Measurements from ENCODE around the gene SAMHD1.
"Not testable (repeated sequence)": the region's sequence is repeated elsewhere in the genome, so short reads cannot be mapped to it uniquely, and the experiment has no call there.

Gene SAMHD1

DNA sequence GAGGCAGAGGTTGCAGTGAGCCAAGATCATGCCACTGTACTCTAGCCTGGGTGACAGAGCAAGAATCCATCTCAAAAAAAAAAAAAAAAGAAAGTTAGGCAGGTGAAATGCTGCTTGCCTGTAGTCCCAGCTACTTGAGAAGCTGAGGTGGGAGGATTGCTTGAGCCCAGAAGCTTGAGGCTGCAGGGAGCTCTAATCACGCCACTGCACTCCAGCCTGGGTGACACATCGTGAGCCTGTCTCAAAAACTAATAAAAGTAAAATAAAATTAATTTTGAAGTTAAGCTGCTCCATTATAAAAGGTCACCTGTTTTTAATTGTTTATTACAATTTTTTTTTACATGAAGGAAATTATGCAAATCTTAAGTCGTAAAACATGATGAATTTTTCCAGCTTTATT lies 23.2 kb upstream of the SAMHD1 start:
- Histone ChIP-seq H3K36me3 (ENCODE audit: control insufficient read depth in 2 of 2, insufficient read depth in 2 of 2, low read length in 2 of 2) (no peaks in the 10 kb centered on the region), H3K9me3 (ENCODE audit: control insufficient read depth in 2 of 2, low read length in 2 of 2) (no peaks in the 10 kb centered on the region), H3K4me3 (ENCODE audit: low read length in 2 of 2) (no peak overlapping the region), H3K27ac (ENCODE audit: low read length) (no peak overlapping the region), H3K9ac (ENCODE audit: low read length in 2 of 2) (no peak overlapping the region), H3K27me3 (ENCODE audit: control insufficient read depth in 1 of 2, insufficient read depth in 2 of 2, low read length in 2 of 2) (no peaks in the 10 kb centered on the region), H3K4me1 (ENCODE audit: control insufficient read depth, insufficient read depth, low read length) (peaks cover 3% of the 10 kb centered on the region)

DNA sequence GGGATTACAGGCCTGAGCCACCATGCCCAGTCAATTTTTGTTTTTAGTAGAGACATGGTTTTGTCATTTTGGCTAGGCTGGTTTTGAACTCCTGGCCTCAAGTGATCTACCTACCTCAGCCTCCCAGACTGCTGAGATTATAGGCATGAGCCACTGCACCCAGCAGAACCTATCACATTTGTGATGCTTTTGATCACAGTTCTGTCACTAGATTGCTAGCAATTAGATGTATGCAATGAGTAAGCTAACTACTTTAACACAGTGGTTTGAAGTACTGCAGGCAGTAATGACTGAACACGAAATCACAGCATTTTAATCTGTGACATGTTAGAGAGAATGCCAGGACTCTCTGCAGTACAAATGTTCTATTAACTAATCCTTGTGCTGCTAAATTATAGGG lies 19.6 kb upstream of the SAMHD1 start:
- no peaks in the 10 kb centered on the region for H3K36me3 ChIP-seq (ENCODE audit: control insufficient read depth in 2 of 2, insufficient read depth in 2 of 2, low read length in 2 of 2)
- no peaks in the 10 kb centered on the region for H3K27me3 ChIP-seq (ENCODE audit: control insufficient read depth in 1 of 2, insufficient read depth in 2 of 2, low read length in 2 of 2)
- peaks cover 3% of the 10 kb centered on the region for H3K4me1 ChIP-seq (ENCODE audit: control insufficient read depth, insufficient read depth, low read length)
- no peak overlapping the region for H3K27ac ChIP-seq (ENCODE audit: low read length)
- H3K9me3 ChIP-seq (ENCODE audit: control insufficient read depth in 2 of 2, low read length in 2 of 2) = no peaks in the 10 kb centered on the region
- H3K4me3 ChIP-seq (ENCODE audit: low read length in 2 of 2) = no peak overlapping the region
- no peak overlapping the region for H3K9ac ChIP-seq (ENCODE audit: low read length in 2 of 2)

DNA sequence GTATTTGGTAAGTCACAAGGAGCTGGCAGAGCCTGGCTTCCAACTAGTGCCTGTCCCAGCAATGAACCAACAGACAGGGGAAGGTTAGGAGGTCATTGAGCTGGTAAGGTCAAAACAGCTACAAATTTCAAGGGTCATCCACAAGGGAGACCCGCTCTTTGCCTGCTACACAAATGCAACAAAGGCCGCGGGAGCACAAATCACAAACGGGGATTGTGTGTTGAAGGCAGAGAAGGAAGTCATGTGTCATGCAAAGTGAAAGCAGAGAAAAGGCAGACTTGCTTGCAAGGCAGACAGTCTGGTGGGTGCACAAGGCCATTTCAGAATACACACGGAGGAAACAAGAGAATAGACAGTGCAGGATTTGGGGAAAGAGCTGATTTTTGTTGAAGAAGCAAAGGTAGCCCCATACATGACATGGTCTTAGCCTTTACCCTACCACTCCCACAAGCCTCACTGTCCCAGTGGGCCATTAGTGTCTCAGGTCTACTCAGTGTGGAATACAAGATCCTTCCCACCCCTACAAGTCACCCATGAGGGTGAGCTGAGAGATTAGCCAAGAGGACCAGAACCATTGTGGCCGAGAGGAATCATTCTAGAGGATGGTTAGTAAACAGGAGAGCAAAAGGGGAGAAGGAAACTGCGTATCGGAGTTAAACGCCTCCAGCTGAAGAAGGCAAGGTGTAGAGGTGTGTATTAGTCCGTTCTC lies 18.1 kb upstream of the SAMHD1 start:
- H3K27ac ChIP-seq (ENCODE audit: low read length) = no peak overlapping the region

DNA sequence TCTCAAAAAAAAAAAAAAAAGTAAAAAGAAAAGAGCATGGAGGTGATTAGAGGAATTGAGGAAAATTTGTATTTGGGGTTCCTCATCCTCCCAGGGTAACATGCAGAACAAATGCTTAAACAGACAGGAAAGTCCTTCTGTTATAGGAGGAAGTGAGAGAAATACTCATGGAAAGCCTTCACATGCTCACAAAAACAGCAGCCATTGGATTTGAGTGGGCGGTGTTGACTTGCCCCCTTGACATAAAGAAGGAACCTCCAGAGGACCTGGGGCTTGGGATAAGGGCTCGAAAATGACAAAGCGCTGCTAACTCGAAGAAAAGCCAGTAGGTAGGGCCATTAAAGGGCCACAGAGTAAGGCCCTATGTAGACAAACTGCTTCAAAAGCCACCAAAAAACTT lies 17.5 kb upstream of the SAMHD1 start:
- H3K36me3 ChIP-seq (ENCODE audit: control insufficient read depth in 2 of 2, insufficient read depth in 2 of 2, low read length in 2 of 2) = no peaks in the 10 kb centered on the region
- H3K27ac ChIP-seq (ENCODE audit: low read length) = no peak overlapping the region
- no peaks in the 10 kb centered on the region for H3K9me3 ChIP-seq (ENCODE audit: control insufficient read depth in 2 of 2, low read length in 2 of 2)

More for the DNA sequence above, 18.1 kb upstream of the SAMHD1 start:
- Histone ChIP-seq H3K9me3 (ENCODE audit: control insufficient read depth in 2 of 2, low read length in 2 of 2) (no peaks in the 10 kb centered on the region), H3K9ac (ENCODE audit: low read length in 2 of 2) (peak overlapping the region in 1 of 2 donors; percentile 21), H3K36me3 (ENCODE audit: control insufficient read depth in 2 of 2, insufficient read depth in 2 of 2, low read length in 2 of 2) (no peaks in the 10 kb centered on the region), H3K4me1 (ENCODE audit: control insufficient read depth, insufficient read depth, low read length) (peaks cover 3% of the 10 kb centered on the region), H3K27me3 (ENCODE audit: control insufficient read depth in 1 of 2, insufficient read depth in 2 of 2, low read length in 2 of 2) (no peaks in the 10 kb centered on the region), H3K4me3 (ENCODE audit: low read length in 2 of 2) (no peak overlapping the region)

GRCh38 chr20:36967636-36968035 lies 16.1 kb upstream of the SAMHD1 start:
- Histone ChIP-seq H3K27me3 (ENCODE audit: control insufficient read depth in 1 of 2, insufficient read depth in 2 of 2, low read length in 2 of 2) (no peaks in the 10 kb centered on the region), H3K9ac (ENCODE audit: low read length in 2 of 2) (no peak overlapping the region), H3K4me3 (ENCODE audit: low read length in 2 of 2) (no peak overlapping the region), H3K36me3 (ENCODE audit: control insufficient read depth in 2 of 2, insufficient read depth in 2 of 2, low read length in 2 of 2) (no peaks in the 10 kb centered on the region), H3K27ac (ENCODE audit: low read length) (no peak overlapping the region), H3K9me3 (ENCODE audit: control insufficient read depth in 2 of 2, low read length in 2 of 2) (no peaks in the 10 kb centered on the region), H3K4me1 (ENCODE audit: control insufficient read depth, insufficient read depth, low read length) (peaks cover 3% of the 10 kb centered on the region)

More for the DNA sequence above, 17.5 kb upstream of the SAMHD1 start:
- H3K4me3 ChIP-seq (ENCODE audit: low read length in 2 of 2) = no peak overlapping the region
- no peaks in the 10 kb centered on the region for H3K27me3 ChIP-seq (ENCODE audit: control insufficient read depth in 1 of 2, insufficient read depth in 2 of 2, low read length in 2 of 2)
- H3K9ac ChIP-seq (ENCODE audit: low read length in 2 of 2) = no peak overlapping the region
- H3K4me1 ChIP-seq (ENCODE audit: control insufficient read depth, insufficient read depth, low read length) = peaks cover 3% of the 10 kb centered on the region

- H3K27me3 ChIP-seq (ENCODE audit: control insufficient read depth in 1 of 2, insufficient read depth in 2 of 2, low read length in 2 of 2); H3K4me3 ChIP-seq (ENCODE audit: low read length in 2 of 2); H3K27ac ChIP-seq (ENCODE audit: low read length); H3K36me3 ChIP-seq (ENCODE audit: control insufficient read depth in 2 of 2, insufficient read depth in 2 of 2, low read length in 2 of 2); H3K9ac ChIP-seq (ENCODE audit: low read length in 2 of 2); H3K9me3 ChIP-seq (ENCODE audit: control insufficient read depth in 2 of 2, low read length in 2 of 2); H3K4me1 ChIP-seq (ENCODE audit: control insufficient read depth, insufficient read depth, low read length): not testable (repeated sequence)
Measured at GRCh38 chr20:36966965-36967364, 15.5 kb upstream of the SAMHD1 start.

GRCh38 chr20:36962354-36962941 lies 10.9 kb upstream of the SAMHD1 start:
- H3K9me3 ChIP-seq (ENCODE audit: control insufficient read depth in 2 of 2, low read length in 2 of 2); H3K27ac ChIP-seq (ENCODE audit: low read length); H3K4me3 ChIP-seq (ENCODE audit: low read length in 2 of 2); H3K9ac ChIP-seq (ENCODE audit: low read length in 2 of 2); H3K36me3 ChIP-seq (ENCODE audit: control insufficient read depth in 2 of 2, insufficient read depth in 2 of 2, low read length in 2 of 2); H3K4me1 ChIP-seq (ENCODE audit: control insufficient read depth, insufficient read depth, low read length); H3K27me3 ChIP-seq (ENCODE audit: control insufficient read depth in 1 of 2, insufficient read depth in 2 of 2, low read length in 2 of 2): not testable (repeated sequence)

GRCh38 chr20:36959242-36959641 lies 7.7 kb upstream of the SAMHD1 start:
- no peaks in the 10 kb centered on the region for H3K4me1 ChIP-seq (ENCODE audit: control insufficient read depth, insufficient read depth, low read length)
- H3K9ac ChIP-seq (ENCODE audit: low read length in 2 of 2) = no peak overlapping the region
- H3K27ac ChIP-seq (ENCODE audit: low read length) = no peak overlapping the region
- no peaks in the 10 kb centered on the region for H3K27me3 ChIP-seq (ENCODE audit: control insufficient read depth in 1 of 2, insufficient read depth in 2 of 2, low read length in 2 of 2)
- no peaks in the 10 kb centered on the region for H3K36me3 ChIP-seq (ENCODE audit: control insufficient read depth in 2 of 2, insufficient read depth in 2 of 2, low read length in 2 of 2)
- no peak overlapping the region for H3K4me3 ChIP-seq (ENCODE audit: low read length in 2 of 2)
- H3K9me3 ChIP-seq (ENCODE audit: control insufficient read depth in 2 of 2, low read length in 2 of 2) = no peaks in the 10 kb centered on the region

GRCh38 chr20:36957875-36958667 lies 6.6 kb upstream of the SAMHD1 start:
- Histone ChIP-seq H3K9ac (ENCODE audit: low read length in 2 of 2) (no peak overlapping the region), H3K4me3 (ENCODE audit: low read length in 2 of 2) (no peak overlapping the region), H3K27me3 (ENCODE audit: control insufficient read depth in 1 of 2, insufficient read depth in 2 of 2, low read length in 2 of 2) (no peaks in the 10 kb centered on the region), H3K4me1 (ENCODE audit: control insufficient read depth, insufficient read depth, low read length) (no peaks in the 10 kb centered on the region), H3K36me3 (ENCODE audit: control insufficient read depth in 2 of 2, insufficient read depth in 2 of 2, low read length in 2 of 2) (no peaks in the 10 kb centered on the region), H3K9me3 (ENCODE audit: control insufficient read depth in 2 of 2, low read length in 2 of 2) (no peaks in the 10 kb centered on the region), H3K27ac (ENCODE audit: low read length) (no peak overlapping the region)

GRCh38 chr20:36956674-36957073 lies 5.2 kb upstream of the SAMHD1 start:
- Histone ChIP-seq H3K4me3 (ENCODE audit: low read length in 2 of 2) (no peak overlapping the region), H3K9me3 (ENCODE audit: control insufficient read depth in 2 of 2, low read length in 2 of 2) (no peaks in the 10 kb centered on the region), H3K9ac (ENCODE audit: low read length in 2 of 2) (no peak overlapping the region), H3K27me3 (ENCODE audit: control insufficient read depth in 1 of 2, insufficient read depth in 2 of 2, low read length in 2 of 2) (no peaks in the 10 kb centered on the region), H3K4me1 (ENCODE audit: control insufficient read depth, insufficient read depth, low read length) (peaks cover 3% of the 10 kb centered on the region), H3K36me3 (ENCODE audit: control insufficient read depth in 2 of 2, insufficient read depth in 2 of 2, low read length in 2 of 2) (no peaks in the 10 kb centered on the region), H3K27ac (ENCODE audit: low read length) (no peak overlapping the region)

DNA sequence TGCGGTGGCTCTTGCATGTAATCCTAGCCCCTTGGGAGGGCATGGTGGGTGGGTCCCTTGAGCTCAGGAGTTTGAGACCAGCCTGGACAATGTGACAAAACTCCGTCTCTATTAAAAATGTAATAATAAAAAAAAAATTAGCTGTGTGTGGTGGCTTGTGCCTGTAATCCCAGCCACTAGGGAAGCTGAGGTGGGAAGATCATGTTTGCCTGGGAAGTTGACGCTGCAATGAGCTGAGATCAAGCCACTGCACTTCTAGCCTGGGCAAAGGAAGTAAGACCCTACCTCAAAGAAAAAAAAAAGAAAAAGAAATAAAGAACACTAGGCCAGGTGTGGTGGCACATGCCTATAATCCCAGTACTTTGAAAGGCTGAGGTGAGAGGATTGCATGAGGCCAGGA lies 4.5 kb upstream of the SAMHD1 start:
- no peak overlapping the region for H3K27ac ChIP-seq (ENCODE audit: low read length)
- H3K4me1 ChIP-seq (ENCODE audit: control insufficient read depth, insufficient read depth, low read length) = peaks cover 7% of the 10 kb centered on the region
- no peak overlapping the region for H3K9ac ChIP-seq (ENCODE audit: low read length in 2 of 2)
- no peaks in the 10 kb centered on the region for H3K36me3 ChIP-seq (ENCODE audit: control insufficient read depth in 2 of 2, insufficient read depth in 2 of 2, low read length in 2 of 2)
- H3K27me3 ChIP-seq (ENCODE audit: control insufficient read depth in 1 of 2, insufficient read depth in 2 of 2, low read length in 2 of 2) = no peaks in the 10 kb centered on the region
- no peak overlapping the region for H3K4me3 ChIP-seq (ENCODE audit: low read length in 2 of 2)
- H3K9me3 ChIP-seq (ENCODE audit: control insufficient read depth in 2 of 2, low read length in 2 of 2) = no peaks in the 10 kb centered on the region
